H1 (cell line): ENCODE results near the gene ZFAND5. TPM values are rescaled to one million over a fixed set of nuclear protein-coding genes. Genes with fewer than 3 reads are reported as not detected.
A peak's percentile ranks its signal among the peaks of the same experiment; 100 is the strongest.

Source experiments
- CTCF ChIA-PET: fragments of 300-600 bp; sonication (Branson Sonifier 250); formaldehyde crosslinking; loops from one replicate; lab custom pipeline; 2021; ENCODE audit not compliant: partially characterized antibody; lab: Charles Lee
- POLR2A ChIA-PET: fragments of 300-600 bp; sonication (Branson Sonifier 250); formaldehyde crosslinking; loops from one replicate; lab custom pipeline; 2021; ENCODE audit warnings: inconsistent platforms; ENCODE audit not compliant: partially characterized antibody; lab: Charles Lee
- DNase-seq, 2 experiments: peaks; one replicate each; pipeline versions ENCODE4 v3.0.0 to v3.0.0-alpha.2; 2010 to 2022; ENCODE audit warnings: low spot score in 2 of 2, low read depth in 1 of 2, mixed read lengths in 1 of 2
- FAIRE-seq: peaks from 2 replicates; lab custom pipeline; 2011; peaks lifted over from hg19 to GRCh38; lab: Jason Lieb, UNC
- H2AFZ ChIP-seq: 2 replicates; pipeline ENCODE4 v1.8.1; 2012; ENCODE audit warnings: low read length, inconsistent platforms
- H2AK5ac ChIP-seq: 2 replicates; pipeline ENCODE4 v1.6.1; 2013; ENCODE audit warnings: low read depth, low read length
- H2BK120ac ChIP-seq: replicated peaks from 2 replicates; pipeline ENCODE3; 2013; ENCODE audit warnings: low read depth, low read length, inconsistent platforms
- H2BK12ac ChIP-seq: 2 replicates; pipeline ENCODE4 v1.6.1; 2013; ENCODE audit warnings: low read depth, low read length
- H2BK15ac ChIP-seq: 2 replicates; pipeline ENCODE4 v1.6.1; 2013; ENCODE audit warnings: low read length
- H2BK20ac ChIP-seq: 2 replicates; pipeline ENCODE4 v1.6.1; 2013; ENCODE audit warnings: low read length
- H2BK5ac ChIP-seq: 2 replicates; pipeline ENCODE4 v1.6.1; 2013; ENCODE audit warnings: low read depth, low read length
- H3K14ac ChIP-seq: 2 replicates; pipeline ENCODE4 v1.6.1; 2013; ENCODE audit warnings: inconsistent platforms; ENCODE audit not compliant: insufficient read length
- H3K18ac ChIP-seq: 2 replicates; pipeline ENCODE4 v1.6.1; 2013; ENCODE audit warnings: low read length; ENCODE audit errors: extremely low read depth
- H3K23ac ChIP-seq: 2 replicates; pipeline ENCODE4 v1.6.1; 2013; ENCODE audit warnings: inconsistent platforms; ENCODE audit not compliant: insufficient read length
- H3K23me2 ChIP-seq: 2 replicates; pipeline ENCODE4 v1.6.1; 2013; ENCODE audit warnings: low read depth, low read length
- H3K27ac ChIP-seq: 2 replicates; pipeline ENCODE4 v1.6.1; 2011; ENCODE audit warnings: low read depth, low read length, inconsistent platforms
- H3K27me3 ChIP-seq, 4 experiments: replicated peaks in 1 of 4; 1 replicate in 1 of 4; 2 replicates in 3 of 4; pipeline versions ENCODE4 v1.6.1 to v1.8.1; 2011 to 2013; ENCODE audit warnings: low read length in 3 of 4, mild to moderate bottlenecking in 3 of 4, inconsistent platforms in 2 of 4, mixed read lengths in 2 of 4, moderate library complexity in 1 of 4; ENCODE audit not compliant: control insufficient read depth in 3 of 4, insufficient read depth in 3 of 4; ENCODE audit errors: extremely low read depth in 1 of 4
- H3K36me3 ChIP-seq, 4 experiments: 2 replicates each; pipeline versions ENCODE4 v1.6.1 to v1.8.1; 2011 to 2013; ENCODE audit warnings: mild to moderate bottlenecking in 4 of 4, low read length in 3 of 4, moderate library complexity in 2 of 4, control low read depth in 1 of 4, inconsistent platforms in 1 of 4; ENCODE audit not compliant: insufficient read depth in 4 of 4, control insufficient read depth in 2 of 4
- H3K4ac ChIP-seq: replicated peaks from 2 replicates; pipeline ENCODE3; 2013; ENCODE audit warnings: low read length, low read depth, mixed read lengths, inconsistent platforms; ENCODE audit not compliant: insufficient read length
- H3K4me1 ChIP-seq, 4 experiments: replicated peaks in 1 of 4; 1 replicate in 1 of 4; 2 replicates in 3 of 4; pipeline versions ENCODE4 v1.6.1 to v1.8.1; 2011 to 2013; ENCODE audit warnings: low read length in 3 of 4, inconsistent platforms in 2 of 4, mixed read lengths in 1 of 4; ENCODE audit not compliant: insufficient read depth in 4 of 4, control insufficient read depth in 3 of 4
- H3K4me2 ChIP-seq, 2 experiments: 2 replicates each; pipeline versions ENCODE4 v1.6.1 to v1.8.1; 2011 to 2013; ENCODE audit warnings: low read depth in 2 of 2, low read length in 2 of 2, control low read depth in 1 of 2, inconsistent platforms in 1 of 2, mild to moderate bottlenecking in 1 of 2; ENCODE audit not compliant: insufficient read depth in 1 of 2
- H3K4me3 ChIP-seq, 4 experiments: fragments of 200-600, 300-600 bp in 1 of 4; sonication (generic), shearing (Covaris generic), sonication (Bioruptor Twin) in 1 of 4; 2 replicates each; pipeline versions ENCODE4 v1.5.1 to v1.8.1; 2011 to 2016; ENCODE audit warnings: low read length in 4 of 4, low read depth in 3 of 4, control low read depth in 2 of 4, inconsistent platforms in 2 of 4, mild to moderate bottlenecking in 2 of 4, mixed read lengths in 1 of 4, moderate library complexity in 1 of 4; ENCODE audit not compliant: insufficient read depth in 2 of 4; ENCODE audit errors: extremely low read depth in 1 of 4
- H3K56ac ChIP-seq: replicated peaks from 2 replicates; pipeline ENCODE3; 2013; ENCODE audit warnings: low read depth, mild to moderate bottlenecking, mixed read lengths, low read length, inconsistent platforms; ENCODE audit not compliant: insufficient read length
- H3K79me1 ChIP-seq: 2 replicates; pipeline ENCODE4 v1.6.1; 2013; ENCODE audit warnings: low read depth, low read length, control low read depth
- H3K79me2 ChIP-seq, 2 experiments: 2 replicates each; pipeline versions ENCODE4 v1.6.1 to v1.8.1; 2012 to 2013; ENCODE audit warnings: low read length in 2 of 2, mild to moderate bottlenecking in 2 of 2, inconsistent platforms in 1 of 2; ENCODE audit not compliant: insufficient read depth in 2 of 2, control insufficient read depth in 1 of 2
- H3K9ac ChIP-seq, 4 experiments: replicated peaks in 1 of 4; 1 replicate in 1 of 4; 2 replicates in 3 of 4; pipeline versions ENCODE4 v1.6.1 to v1.8.1; 2011 to 2013; ENCODE audit warnings: low read depth in 3 of 4, low read length in 3 of 4, control low read depth in 2 of 4, mild to moderate bottlenecking in 2 of 4, moderate library complexity in 2 of 4, inconsistent platforms in 1 of 4; ENCODE audit errors: extremely low read depth in 1 of 4
- H3K9me3 ChIP-seq, 2 experiments: 2 replicates each; pipeline versions ENCODE4 v1.6.1 to v1.8.1; 2012 to 2013; ENCODE audit warnings: mild to moderate bottlenecking in 2 of 2, moderate library complexity in 2 of 2, control low read depth in 1 of 2, inconsistent platforms in 1 of 2, low read depth in 1 of 2, low read length in 1 of 2, mixed read lengths in 1 of 2; ENCODE audit not compliant: insufficient read depth in 2 of 2
- H4K20me1 ChIP-seq, 2 experiments: replicated peaks in 1 of 2; 2 replicates each; pipeline versions ENCODE3 to v1.8.1; 2011 to 2013; ENCODE audit warnings: inconsistent platforms in 2 of 2, low read length in 2 of 2, mild to moderate bottlenecking in 1 of 2; ENCODE audit not compliant: insufficient read depth in 2 of 2, control insufficient read depth in 1 of 2
- H4K5ac ChIP-seq: 2 replicates; pipeline ENCODE4 v1.6.1; 2013; ENCODE audit warnings: low read length, low read depth, mixed read lengths, inconsistent platforms; ENCODE audit not compliant: insufficient read length
- H4K8ac ChIP-seq: 2 replicates; pipeline ENCODE4 v1.8.0; 2013; ENCODE audit warnings: mild to moderate bottlenecking, moderate library complexity, low read length, inconsistent platforms; ENCODE audit not compliant: insufficient read depth; ENCODE audit errors: extremely low read depth
- H4K91ac ChIP-seq: replicated peaks from 2 replicates; pipeline ENCODE3; 2013; ENCODE audit warnings: low read length, mixed read lengths, inconsistent platforms; ENCODE audit not compliant: insufficient read length
- ATF3 ChIP-seq: IDR thresholded peaks from 2 replicates; pipeline ENCODE4 v1.6.1; 2011; ENCODE audit warnings: low read depth, mild to moderate bottlenecking, low read length; ENCODE audit not compliant: insufficient read depth
- NRF1 ChIP-seq: IDR thresholded peaks from 2 replicates; pipeline ENCODE4 v1.6.1; 2011; ENCODE audit warnings: mild to moderate bottlenecking, low read depth, low read length, improper control_type of control experiment
- POLR2A ChIP-seq, 2 experiments: IDR thresholded peaks; 1 replicate in 1 of 2; 2 replicates in 1 of 2; pipeline ENCODE4 v1.6.1; 2011; ENCODE audit warnings: low read depth in 2 of 2, low read length in 2 of 2, mild to moderate bottlenecking in 2 of 2; ENCODE audit errors: control extremely low read depth in 1 of 2
- POLR2AphosphoS5 ChIP-seq: IDR thresholded peaks from 2 replicates; pipeline ENCODE4 v1.6.1; 2011; ENCODE audit warnings: low read depth, low read length
- WGBS, 2 experiments: shearing (Covaris generic) in 1 of 2; methylation state at CpG; one replicate each; pipeline versions ENCODE4 v1.1.6 to v1.1.7; 2013 to 2015; ENCODE audit warnings: low lambda C conversion rate in 2 of 2, mixed read lengths in 2 of 2, inconsistent platforms in 1 of 2, low coverage in 1 of 2, missing lambda C conversion rate in 1 of 2; ENCODE audit not compliant: insufficient replicate concordance in 2 of 2, insufficient coverage in 1 of 2, insufficient read length in 1 of 2; ENCODE audit errors: extremely low coverage in 1 of 2, missing lambda C conversion rate in 1 of 2; 5-methylcytosine and 5-hydroxymethylcytosine counted together
- polyA plus RNA-seq, 7 experiments: library from polyadenylated mRNA; depleted of rRNA in 3 of 7; stranded (reverse) in 5 of 7; unstranded in 2 of 7; fragments of >200 nt in 5 of 7; fragments of 200-250 nt in 2 of 7; gene quantifications; 1 replicate in 5 of 7; 2 replicates in 1 of 7; 4 replicates in 1 of 7; pipeline versions ENCODE4 v1.2.1 to v1.2.3, GENCODE V29; 2011 to 2013; ENCODE audit warnings: missing spikeins in 2 of 7, mixed read lengths in 2 of 7
- total RNA-seq: library from RNA; stranded (reverse); fragmentation: NEBNext Ultra II Directional; extraction: Animal tissue kit (Norgen Biotek cat#: 25700); gene quantifications from 2 replicates; pipeline ENCODE4 v1.2.1, GENCODE V29; 2021
- TF ChIP-seq, protein P1 (sequence below), 3 experiments: IDR thresholded peaks; 1 replicate in 2 of 3; 2 replicates in 1 of 3; pipeline versions ENCODE4 v1.5.1 to v1.6.1; 2011; ENCODE audit warnings: low read length in 3 of 3, mild to moderate bottlenecking in 3 of 3, inconsistent platforms in 2 of 3, low read depth in 1 of 3, moderate library complexity in 1 of 3; ENCODE audit not compliant: insufficient read depth in 1 of 3; ENCODE audit errors: control extremely low read depth in 1 of 3

ZFAND5 gene
- total and polyA plus RNA-seq, 2 of the 8 experiments (the other 6 are each of a cell fraction or from before 2014, with no cell fraction given): 76.7 to 225 TPM

GRCh38 chr9:72352911-72353388, 12.1 kb downstream of the ZFAND5 start:
- no peak overlapping the region for H2AFZ ChIP-seq
- H3K79me1 ChIP-seq: no peaks in the 10 kb centered on the region
- H4K20me1 ChIP-seq: peaks cover 6 to 10% of the 10 kb centered on the region in 2 experiments
- peaks cover 0 to 26% of the 10 kb centered on the region in 2 experiments; a peak in 2 of 4 replicates for H3K79me2 ChIP-seq
- H4K5ac ChIP-seq: no peak overlapping the region
- no peak overlapping the region for H2BK120ac ChIP-seq
- H2AK5ac ChIP-seq: no peak overlapping the region
- no peaks in the 10 kb centered on the region for H3K27me3 ChIP-seq
- H3K14ac ChIP-seq: no peak overlapping the region
- no peak overlapping the region for H3K9ac ChIP-seq
- no peak overlapping the region for H3K18ac ChIP-seq
- no peak overlapping the region for H2BK20ac ChIP-seq
- ChIA-PET CTCF (interaction anchor here (0.8 kb wide), 1 partner anchor 9 kb away, joined by 3 read pairs; no protein-coding TSS in a partner anchor), POLR2A (interaction anchor here (0.7 to 3.4 kb wide), 5 partner anchors 11 to 61 kb away, joined by 3 to 37 read pairs (median 3); partner anchors contain the start of gene ZFAND5)
- no peak overlapping the region for H3K23ac ChIP-seq
- H4K8ac ChIP-seq: no peak overlapping the region
- FAIRE-seq: no peak
- H2BK5ac ChIP-seq: no peak overlapping the region
- H3K4me3 ChIP-seq: no peak overlapping the region
- H3K36me3 ChIP-seq: peaks cover 19 to 43% (median 31%) of the 10 kb centered on the region in 4 experiments
- no peaks in the 10 kb centered on the region; a peak in 1 of 7 replicates for H3K4me1 ChIP-seq
- no peak overlapping the region for H3K4ac ChIP-seq
- H4K91ac ChIP-seq: no peak overlapping the region
- H3K27ac ChIP-seq: no peak overlapping the region
- no peak overlapping the region for H3K56ac ChIP-seq
- no peak overlapping the region for H2BK15ac ChIP-seq
- H3K4me2 ChIP-seq: no peak overlapping the region
- TF ChIP-seq POLR2A (IDR thresholded peaks at IDR 0.05; ENCODE audit: control extremely low read depth in 1 of 2, low read depth in 2 of 2, low read length in 2 of 2) (peak; percentile 20 to 75), POLR2AphosphoS5 (peak; percentile 59), NRF1 (no peak), ATF3 (no peak)
- TF ChIP-seq, protein P1, sequence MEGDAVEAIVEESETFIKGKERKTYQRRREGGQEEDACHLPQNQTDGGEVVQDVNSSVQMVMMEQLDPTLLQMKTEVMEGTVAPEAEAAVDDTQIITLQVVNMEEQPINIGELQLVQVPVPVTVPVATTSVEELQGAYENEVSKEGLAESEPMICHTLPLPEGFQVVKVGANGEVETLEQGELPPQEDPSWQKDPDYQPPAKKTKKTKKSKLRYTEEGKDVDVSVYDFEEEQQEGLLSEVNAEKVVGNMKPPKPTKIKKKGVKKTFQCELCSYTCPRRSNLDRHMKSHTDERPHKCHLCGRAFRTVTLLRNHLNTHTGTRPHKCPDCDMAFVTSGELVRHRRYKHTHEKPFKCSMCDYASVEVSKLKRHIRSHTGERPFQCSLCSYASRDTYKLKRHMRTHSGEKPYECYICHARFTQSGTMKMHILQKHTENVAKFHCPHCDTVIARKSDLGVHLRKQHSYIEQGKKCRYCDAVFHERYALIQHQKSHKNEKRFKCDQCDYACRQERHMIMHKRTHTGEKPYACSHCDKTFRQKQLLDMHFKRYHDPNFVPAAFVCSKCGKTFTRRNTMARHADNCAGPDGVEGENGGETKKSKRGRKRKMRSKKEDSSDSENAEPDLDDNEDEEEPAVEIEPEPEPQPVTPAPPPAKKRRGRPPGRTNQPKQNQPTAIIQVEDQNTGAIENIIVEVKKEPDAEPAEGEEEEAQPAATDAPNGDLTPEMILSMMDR (IDR thresholded peaks at IDR 0.05; ENCODE audit: control extremely low read depth in 1 of 3, insufficient read depth in 1 of 3, low read depth in 1 of 3, low read length in 3 of 3): no peak
- H2BK12ac ChIP-seq: no peak overlapping the region
- H3K23me2 ChIP-seq: no peaks in the 10 kb centered on the region
- H3K9me3 ChIP-seq: no peaks in the 10 kb centered on the region
- WGBS, 2 experiments: 88% methylated on average over 2 of the region's 2 CpGs; no CpG with 5 or more reads in 1 of the 2 experiments
- DNase-seq: no peak
